HG03342 (cell line): ENCODE measurements around the gene PKD1.

Experiments
- ATAC-seq: cut with Tn5 transposase; IDR thresholded peaks from one replicate; pipeline ENCODE4 v1.9.1; 2021; ENCODE audit warnings: mild to moderate bottlenecking, moderate library complexity; ENCODE audit not compliant: unreplicated experiment

Gene PKD1

DNA sequence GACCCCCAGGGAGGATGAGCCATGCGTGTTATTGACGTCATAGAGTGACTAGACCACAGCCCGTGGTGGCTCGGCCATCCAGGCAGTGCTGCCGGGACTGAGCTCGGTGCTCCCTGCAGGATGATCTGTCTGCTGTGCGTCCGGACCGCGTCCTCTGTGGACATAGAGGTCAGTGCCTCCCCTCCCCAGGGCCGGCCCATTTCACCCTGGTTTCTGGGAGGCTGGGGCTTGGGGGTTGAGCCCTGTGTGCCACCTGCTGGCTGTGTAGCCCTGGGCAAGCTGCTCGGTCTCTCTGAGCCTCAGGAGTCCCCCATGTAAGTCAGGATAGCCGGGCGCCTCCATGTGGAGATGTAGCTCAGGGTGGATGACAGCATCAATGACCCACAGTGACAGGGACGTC lies 79.6 kb downstream of the PKD1 start:
- ATAC-seq: no peak

DNA sequence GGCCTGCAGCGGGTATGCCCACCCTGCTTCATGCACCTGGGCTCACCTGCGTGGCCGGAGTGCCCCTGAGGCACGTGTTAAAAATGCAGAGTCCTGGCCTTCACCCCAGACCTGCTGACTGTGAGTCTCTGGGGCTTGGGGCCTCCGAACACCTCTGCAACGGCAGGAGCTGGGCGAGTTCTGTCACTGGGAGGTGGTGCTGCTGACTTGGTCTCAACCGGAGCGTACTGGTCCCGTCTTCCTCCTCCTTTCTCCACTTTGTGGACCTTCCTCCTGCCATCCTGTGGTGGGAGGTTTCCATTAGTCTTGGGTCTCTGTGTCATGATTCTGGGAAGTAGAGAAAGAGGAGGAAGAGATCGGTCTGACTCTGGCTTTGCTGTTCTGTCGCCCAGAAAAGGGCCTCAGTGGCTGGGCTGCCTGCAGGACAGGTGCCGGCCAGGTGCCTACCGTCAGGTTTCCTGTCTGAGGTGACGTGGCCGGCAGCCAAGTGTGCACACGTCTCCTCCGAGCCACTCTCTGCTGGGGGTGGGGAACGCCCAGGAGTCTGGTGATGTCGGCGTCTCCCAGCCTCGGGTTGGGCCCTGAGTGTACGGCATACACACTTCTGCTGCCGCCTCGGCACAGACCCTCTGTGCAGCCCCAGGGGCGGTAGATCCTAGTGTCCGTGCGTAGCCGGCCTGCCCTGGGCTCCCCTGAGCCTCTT lies 81.0 kb downstream of the PKD1 start:
- ATAC-seq: no peak

DNA sequence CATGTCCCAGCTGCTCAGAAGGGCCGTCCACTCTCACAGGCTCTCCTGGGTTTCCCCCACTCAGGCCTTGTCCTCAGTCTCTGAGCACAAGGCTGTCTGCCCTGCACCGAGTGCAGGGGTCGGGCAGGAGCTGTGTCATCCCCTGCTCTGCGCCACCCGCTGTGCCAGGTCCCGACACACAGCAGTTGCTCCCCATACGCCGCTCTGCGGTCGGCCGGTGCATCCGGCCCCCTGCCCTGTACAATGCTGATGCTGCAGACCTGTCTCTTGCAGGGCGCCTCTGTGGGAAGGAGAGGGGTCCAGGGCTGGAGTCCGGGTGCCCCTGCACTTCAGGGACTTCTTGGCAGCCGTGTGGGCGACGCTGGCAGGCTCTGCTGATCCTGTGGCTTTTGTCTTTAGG lies 81.8 kb downstream of the PKD1 start:
- ATAC-seq: no peak

- no peak for ATAC-seq
These were observed 82.5 kb downstream of the PKD1 start for GRCh38 chr16:2053211-2053610.

DNA sequence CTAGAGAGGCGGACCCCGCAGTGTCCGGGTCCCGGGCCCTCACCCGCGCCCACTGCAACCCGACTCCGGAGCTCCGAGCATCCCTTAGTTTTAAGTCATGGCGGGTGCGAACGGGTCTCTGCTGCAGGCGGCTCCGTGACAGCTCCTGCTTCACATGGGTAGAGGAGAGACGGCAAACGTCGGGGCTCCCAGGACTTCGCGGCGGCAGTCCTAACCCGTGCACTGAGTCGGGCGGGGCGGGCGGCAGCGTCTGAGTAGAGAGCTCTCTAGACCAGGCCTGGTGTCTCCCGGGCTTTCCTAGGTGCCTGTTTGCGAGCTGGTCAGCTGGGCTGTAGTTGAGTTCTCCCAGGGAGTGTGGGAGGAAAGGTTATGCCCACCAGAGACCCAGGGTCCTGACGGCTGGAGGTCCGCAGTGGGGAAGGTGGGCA lies 87.6 kb downstream of the PKD1 start:
- no peak for ATAC-seq

DNA sequence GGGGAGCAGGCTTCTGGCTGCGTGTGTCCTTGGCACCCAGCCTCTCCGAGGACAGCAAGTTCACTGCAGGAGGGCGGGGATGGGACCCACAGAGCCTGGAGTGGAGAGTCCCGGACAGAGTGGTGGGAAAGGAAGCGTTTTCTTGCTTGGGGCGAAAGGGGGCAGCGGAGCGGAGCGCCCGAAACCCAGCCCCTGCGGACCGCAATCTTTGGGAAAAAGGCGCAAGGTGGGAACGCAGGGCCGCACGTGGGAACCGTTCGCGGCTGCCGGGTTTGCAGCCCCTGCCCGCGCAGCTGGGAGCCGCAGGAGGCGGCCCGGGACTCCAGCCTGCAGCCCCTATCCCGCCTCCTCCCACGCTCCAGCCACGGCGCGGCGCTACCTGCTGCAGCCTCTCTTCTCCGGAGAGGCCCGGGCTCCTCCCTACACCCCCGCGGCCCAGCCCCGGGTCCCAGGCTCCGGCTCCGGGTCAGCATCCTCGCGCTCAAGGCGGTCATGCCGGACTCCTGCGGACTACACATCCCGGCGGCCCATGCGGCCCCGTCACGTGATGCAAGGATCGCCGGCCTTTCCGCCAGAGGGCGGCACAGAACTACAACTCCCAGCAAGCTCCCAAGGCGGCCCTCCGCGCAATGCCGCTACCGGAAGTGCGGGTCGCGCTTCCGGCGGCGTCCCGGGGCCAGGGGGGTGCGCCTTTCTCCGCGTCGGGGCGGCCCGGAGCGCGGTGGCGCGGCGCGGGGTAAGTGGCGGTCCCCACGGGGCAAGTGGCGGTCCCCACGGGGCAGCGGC lies 88.2 kb downstream of the PKD1 start, which contains the start of the genes NTHL1 and TSC2:
NTHL1 (minus strand) TSS at position 505 of the 786 bp plus-strand sequence; CDS start at position 494, 11 bp downstream.
TSC2 (plus strand) TSS at position 656 of the 786 bp plus-strand sequence. CDS start 631 bp downstream, outside the sequence.
- peak; percentile 90 for ATAC-seq

GRCh38 chr16:2046893-2047329 lies 88.8 kb downstream of the PKD1 start:
- ATAC-seq: no peak

DNA sequence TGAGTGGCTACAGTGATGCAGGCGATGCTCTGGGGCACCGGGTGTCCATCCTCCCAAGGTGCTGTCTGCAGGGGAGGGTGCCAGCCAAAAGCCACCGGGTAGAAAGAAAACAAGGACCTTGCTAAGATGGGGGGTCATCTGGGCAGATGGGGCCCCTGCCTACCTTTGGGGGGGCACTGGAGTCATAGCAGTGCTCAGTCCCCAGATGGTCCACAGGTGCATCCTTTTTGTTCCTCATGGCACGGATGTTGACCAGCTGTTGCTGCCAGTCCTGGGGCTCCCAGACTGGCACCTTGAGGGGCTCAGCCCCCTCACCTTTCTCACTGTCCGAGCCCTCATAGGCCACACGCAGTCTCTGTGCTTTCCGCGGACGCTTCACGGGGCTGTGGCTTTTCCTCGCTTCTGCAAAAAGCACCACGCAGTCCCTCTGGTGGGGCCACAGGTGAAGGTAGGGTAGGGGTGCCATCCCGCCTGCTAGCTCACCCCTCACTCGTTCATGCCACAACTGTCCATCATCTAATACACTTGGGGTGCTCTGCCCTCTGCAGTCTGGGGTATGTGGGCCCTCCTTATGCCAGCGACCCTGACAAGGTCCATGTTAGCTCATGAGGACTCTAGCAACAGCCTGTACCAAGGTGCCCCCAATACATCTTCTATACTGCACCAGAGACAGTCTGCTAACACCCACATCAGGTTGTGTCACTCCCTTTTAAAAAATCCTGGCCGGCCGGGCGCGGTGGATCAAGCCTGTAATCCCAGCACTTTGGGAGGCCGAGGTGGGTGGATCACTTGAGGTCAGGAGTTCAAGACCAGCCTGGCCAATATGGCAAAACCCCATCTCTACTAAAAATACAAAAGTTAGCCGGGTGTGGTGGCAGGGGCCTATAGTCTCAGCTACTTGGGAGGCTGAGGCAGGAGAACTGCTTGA lies 89.5 kb downstream of the PKD1 start:
- ATAC-seq: no peak

- ATAC-seq: no peak
These were observed 91.2 kb downstream of the PKD1 start for GRCh38 chr16:2044541-2044940.

- no peak for ATAC-seq
These were observed 91.8 kb downstream of the PKD1 start for GRCh38 chr16:2043667-2044451.

DNA sequence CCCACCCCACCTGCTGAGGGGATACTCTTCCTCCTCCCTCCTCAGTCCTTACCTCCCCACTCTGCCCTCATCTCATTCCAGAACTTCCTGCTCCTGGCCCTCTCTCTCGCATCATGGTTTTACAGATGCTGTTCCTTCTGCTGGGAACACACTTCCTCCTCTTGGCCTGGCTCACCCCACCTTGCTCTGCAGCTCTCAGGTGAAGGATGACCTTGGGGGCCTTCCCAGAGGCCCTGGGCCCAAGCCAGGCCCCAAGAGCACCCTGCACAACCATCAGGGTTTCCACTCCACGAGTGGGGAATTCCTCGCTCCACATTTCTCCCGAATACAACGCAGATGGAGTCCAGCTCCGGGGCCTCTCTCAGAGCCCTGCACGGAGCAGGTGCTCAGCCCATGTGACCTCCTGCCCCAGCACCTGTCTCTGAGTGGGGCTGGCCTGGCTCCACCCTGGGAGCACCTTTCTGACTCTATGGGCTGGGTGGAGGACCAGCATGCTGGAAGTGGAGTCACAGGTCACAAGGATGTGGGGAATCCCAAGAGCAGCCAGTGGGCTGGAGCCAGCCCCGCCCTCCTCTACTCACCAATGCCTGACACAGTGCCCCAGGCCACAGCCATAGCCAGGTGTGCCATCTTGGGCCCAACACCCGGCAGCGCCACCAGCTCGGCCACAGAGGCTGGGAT lies 92.6 kb downstream of the PKD1 start:
- no peak for ATAC-seq

DNA sequence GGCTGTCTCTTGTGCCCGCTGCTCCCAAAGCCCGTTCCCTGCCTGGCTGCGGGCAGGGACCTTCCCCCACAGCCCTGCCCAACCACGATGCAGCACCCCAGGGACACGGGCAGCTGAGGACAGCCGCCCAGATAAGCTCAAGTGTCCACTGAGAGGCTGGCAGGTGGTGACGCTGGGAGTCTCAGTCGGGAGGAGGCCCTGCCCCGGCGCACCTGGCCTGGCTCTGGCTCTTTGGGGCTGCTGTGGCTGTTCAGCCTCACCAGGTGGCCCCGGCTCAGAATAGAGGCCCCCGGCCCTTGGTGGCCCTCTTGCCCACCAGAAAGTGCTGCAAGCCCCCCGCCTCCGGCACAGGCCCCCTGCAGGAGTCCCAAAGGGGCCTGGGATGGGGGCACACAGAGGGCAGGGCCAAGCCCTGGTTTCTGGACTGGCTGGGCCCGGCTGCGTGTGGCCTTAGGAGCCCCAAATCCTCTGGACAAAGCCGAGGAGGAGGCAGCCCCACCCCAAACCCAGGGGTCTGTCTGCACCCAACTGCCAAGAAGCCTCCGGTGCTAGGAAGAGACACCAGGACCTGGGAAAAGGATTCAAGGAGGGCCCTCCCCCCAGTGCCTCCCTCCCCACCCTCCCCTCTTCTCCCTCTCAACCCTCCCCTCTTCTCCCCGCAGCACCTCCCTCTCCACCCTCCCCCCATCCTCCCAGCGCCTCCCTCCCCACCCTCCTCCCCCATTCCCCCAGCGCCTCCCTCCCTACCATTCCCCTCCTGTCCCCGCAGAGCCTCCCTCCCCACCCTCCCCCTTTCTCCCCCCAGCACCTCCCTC lies 93.3 kb downstream of the PKD1 start:
- ATAC-seq: no peak

- no peak for ATAC-seq
These were observed 94.7 kb downstream of the PKD1 start for GRCh38 chr16:2040787-2041522.

- ATAC-seq: no peak
These were observed 95.5 kb downstream of the PKD1 start for GRCh38 chr16:2040041-2040786.

GRCh38 chr16:2039274-2040031 lies 96.2 kb downstream of the PKD1 start:
- no peak for ATAC-seq
